Testis (tissue), 3 donors: ENCODE measurements around the gene SAMD11. TPM values are rescaled to one million over a fixed set of nuclear protein-coding genes. Genes with fewer than 3 reads are reported as not detected.

ENCODE experiments used
- DNase-seq: peaks from one replicate; pipeline ENCODE4 v3.0.0-alpha.2; 2019
- H3K27ac ChIP-seq, 2 donors: fragments of 200-600 bp; sonication (generic); one replicate each; pipeline ENCODE4 v1.5.1; 2019
- H3K27me3 ChIP-seq: fragments of 200-600 bp; sonication (generic); one replicate; pipeline ENCODE4 v1.5.1; 2019
- H3K36me3 ChIP-seq: fragments of 200-600 bp; sonication (generic); one replicate; pipeline ENCODE4 v1.5.1; 2017; ENCODE audit warnings: low read depth; ENCODE audit errors: missing control alignments
- H3K4me1 ChIP-seq: fragments of 200-600 bp; sonication (generic); one replicate; pipeline ENCODE4 v1.5.1; 2019
- H3K4me3 ChIP-seq, 2 donors: fragments of 200-600 bp; sonication (generic); one replicate each; pipeline ENCODE4 v1.5.1; 2017 to 2019
- H3K9me3 ChIP-seq: fragments of 200-600 bp; sonication (generic); one replicate; pipeline ENCODE4 v1.5.1; 2017
- POLR2A ChIP-seq: fragments of 450-650 bp; IDR thresholded peaks from one replicate; pipeline ENCODE4 v1.6.1; 2017; ENCODE audit warnings: antibody characterized with exemption, mild to moderate bottlenecking, moderate library complexity
- WGBS, 2 donors: methylation state at CpG; one replicate each; pipeline ENCODE4 v1.1.5; 2018; 5-methylcytosine and 5-hydroxymethylcytosine counted together
- intact Hi-C: fragments of 100-400 bp; cut with DNase I; formaldehyde crosslinking; loops from one replicate; pipeline ENCODE4 v1.15.1; 2023; ENCODE audit warnings: low total_unique reads
- polyA plus RNA-seq: library from polyadenylated mRNA; stranded (reverse); fragments of 350-450 nt; fragmentation: Illumina TruSeq; extraction: RNeasy Lipid Tissue Mini Kit (QIAGEN cat#74804); gene quantifications from one replicate; pipeline ENCODE4 v1.2.3, GENCODE V29; 2014; ENCODE audit warnings: low read depth, low replicate concordance; ENCODE audit not compliant: insufficient read depth
- total RNA-seq, 2 donors: library from RNA; depleted of rRNA; stranded (reverse); fragments of >200 nt; gene quantifications; one replicate each; pipeline ENCODE4 v1.2.3, GENCODE V29; 2016
- TF ChIP-seq, protein P1 (sequence below), 3 experiments: fragments of 450-650 bp in 2 of 3; fragments of 200-600 bp in 1 of 3; sonication (generic) in 1 of 3; IDR thresholded peaks; one replicate each; pipeline ENCODE4 v1.5.1; 2016 to 2019; ENCODE audit warnings: antibody characterized with exemption in 3 of 3, mild to moderate bottlenecking in 2 of 3, moderate library complexity in 1 of 3

Gene SAMD11
- total and polyA plus RNA-seq, 3 donors from 2014 or later, result 7.9 to 47.2 (median 36.9) TPM

- DNase-seq, result peak; percentile 68
- WGBS, 2 donors, result 31 to 59% methylated on average over 18 to 38 of the region's 38 CpGs
- H3K4me3 ChIP-seq, result no peak overlapping the region
- H3K27me3 ChIP-seq, result no peaks in the 10 kb centered on the region
- TF ChIP-seq, protein P1, sequence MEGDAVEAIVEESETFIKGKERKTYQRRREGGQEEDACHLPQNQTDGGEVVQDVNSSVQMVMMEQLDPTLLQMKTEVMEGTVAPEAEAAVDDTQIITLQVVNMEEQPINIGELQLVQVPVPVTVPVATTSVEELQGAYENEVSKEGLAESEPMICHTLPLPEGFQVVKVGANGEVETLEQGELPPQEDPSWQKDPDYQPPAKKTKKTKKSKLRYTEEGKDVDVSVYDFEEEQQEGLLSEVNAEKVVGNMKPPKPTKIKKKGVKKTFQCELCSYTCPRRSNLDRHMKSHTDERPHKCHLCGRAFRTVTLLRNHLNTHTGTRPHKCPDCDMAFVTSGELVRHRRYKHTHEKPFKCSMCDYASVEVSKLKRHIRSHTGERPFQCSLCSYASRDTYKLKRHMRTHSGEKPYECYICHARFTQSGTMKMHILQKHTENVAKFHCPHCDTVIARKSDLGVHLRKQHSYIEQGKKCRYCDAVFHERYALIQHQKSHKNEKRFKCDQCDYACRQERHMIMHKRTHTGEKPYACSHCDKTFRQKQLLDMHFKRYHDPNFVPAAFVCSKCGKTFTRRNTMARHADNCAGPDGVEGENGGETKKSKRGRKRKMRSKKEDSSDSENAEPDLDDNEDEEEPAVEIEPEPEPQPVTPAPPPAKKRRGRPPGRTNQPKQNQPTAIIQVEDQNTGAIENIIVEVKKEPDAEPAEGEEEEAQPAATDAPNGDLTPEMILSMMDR (IDR thresholded peaks at IDR 0.05), result peak; percentile 16 to 51 (median 45)
- TF ChIP-seq POLR2A, result no peak
- no peak overlapping the region for H3K27ac ChIP-seq
- no peaks in the 10 kb centered on the region for H3K36me3 ChIP-seq
- intact Hi-C loops, result no loop called here
- H3K9me3 ChIP-seq, result no peaks in the 10 kb centered on the region
- peaks cover 37% of the 10 kb centered on the region for H3K4me1 ChIP-seq
Observed at GRCh38 chr1:921011-921837, 2.5 kb upstream of the SAMD11 start.

- intact Hi-C loops, result no loop called here
- TF ChIP-seq, protein P1 (IDR thresholded peaks at IDR 0.05), result no peak
- TF ChIP-seq POLR2A, result no peak
- Histone ChIP-seq H3K36me3 (no peaks in the 10 kb centered on the region), H3K27ac (no peak overlapping the region), H3K4me1 (peaks cover 26% of the 10 kb centered on the region), H3K27me3 (no peaks in the 10 kb centered on the region), H3K4me3 (peak overlapping the region; percentile 51 to 56), H3K9me3 (no peaks in the 10 kb centered on the region)
- DNase-seq, result no peak
- 0% methylated on average over 91 of the region's 98 CpGs; no CpG with 5 or more reads in 1 of the 2 donors for WGBS, 2 donors
Observed at GRCh38 chr1:923991-924655, 400 bp downstream of the SAMD11 start.

DNA sequence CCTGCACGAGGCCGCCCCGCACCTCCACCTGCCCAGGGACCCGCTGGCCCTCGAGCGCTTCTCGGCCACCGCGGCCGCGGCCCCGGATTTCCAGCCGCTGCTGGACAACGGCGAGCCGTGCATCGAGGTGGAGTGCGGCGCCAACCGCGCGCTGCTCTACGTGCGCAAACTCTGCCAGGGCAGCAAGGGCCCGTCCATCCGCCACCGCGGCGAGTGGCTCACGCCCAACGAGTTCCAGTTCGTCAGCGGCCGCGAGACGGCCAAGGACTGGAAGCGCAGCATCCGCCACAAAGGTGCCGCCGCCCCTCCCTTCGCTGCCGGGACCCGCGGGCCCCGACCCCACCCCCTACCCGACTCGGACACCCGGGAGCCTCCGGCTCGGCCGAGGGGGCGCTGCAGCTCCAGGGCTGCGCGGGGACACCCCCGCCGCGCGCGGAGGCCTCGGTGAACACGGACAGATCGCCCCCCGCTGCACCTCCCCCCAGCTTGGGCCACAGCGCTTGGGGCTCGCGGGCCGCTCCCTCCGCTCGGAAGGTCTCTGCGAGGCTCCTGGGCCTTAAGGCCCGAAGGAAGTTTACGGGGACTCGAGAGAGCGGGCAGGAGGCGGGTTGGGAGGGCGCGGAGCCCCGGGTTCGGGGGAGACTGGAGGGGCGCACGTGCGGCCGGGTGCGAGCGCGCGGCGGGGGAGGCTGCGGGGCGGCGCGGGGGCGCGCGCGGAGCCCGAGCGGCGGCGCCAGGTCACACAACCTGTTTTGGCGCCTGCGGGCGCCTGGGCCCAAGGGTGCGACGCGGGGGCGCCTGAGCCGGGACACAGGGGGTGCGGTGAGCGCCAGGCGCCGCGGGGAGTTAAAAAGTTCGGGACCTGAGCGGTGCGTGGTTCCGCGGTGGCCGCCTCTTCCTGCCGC, 1.2 kb downstream of the SAMD11 start:
- H3K4me3 ChIP-seq, result peak overlapping the region; percentile 51 to 56
- no peaks in the 10 kb centered on the region for H3K27me3 ChIP-seq
- WGBS, 2 donors, result 2% methylated on average over 90 of the region's 120 CpGs; no CpG with 5 or more reads in 1 of the 2 donors
- DNase-seq, result peak; percentile 47
- no peaks in the 10 kb centered on the region for H3K36me3 ChIP-seq
- H3K4me1 ChIP-seq, result peaks cover 26% of the 10 kb centered on the region
- H3K27ac ChIP-seq, result no peak overlapping the region
- no peaks in the 10 kb centered on the region for H3K9me3 ChIP-seq
- TF ChIP-seq, protein P1 (IDR thresholded peaks at IDR 0.05), result no peak
- TF ChIP-seq POLR2A, result no peak
- intact Hi-C loops, result no loop called here

DNA sequence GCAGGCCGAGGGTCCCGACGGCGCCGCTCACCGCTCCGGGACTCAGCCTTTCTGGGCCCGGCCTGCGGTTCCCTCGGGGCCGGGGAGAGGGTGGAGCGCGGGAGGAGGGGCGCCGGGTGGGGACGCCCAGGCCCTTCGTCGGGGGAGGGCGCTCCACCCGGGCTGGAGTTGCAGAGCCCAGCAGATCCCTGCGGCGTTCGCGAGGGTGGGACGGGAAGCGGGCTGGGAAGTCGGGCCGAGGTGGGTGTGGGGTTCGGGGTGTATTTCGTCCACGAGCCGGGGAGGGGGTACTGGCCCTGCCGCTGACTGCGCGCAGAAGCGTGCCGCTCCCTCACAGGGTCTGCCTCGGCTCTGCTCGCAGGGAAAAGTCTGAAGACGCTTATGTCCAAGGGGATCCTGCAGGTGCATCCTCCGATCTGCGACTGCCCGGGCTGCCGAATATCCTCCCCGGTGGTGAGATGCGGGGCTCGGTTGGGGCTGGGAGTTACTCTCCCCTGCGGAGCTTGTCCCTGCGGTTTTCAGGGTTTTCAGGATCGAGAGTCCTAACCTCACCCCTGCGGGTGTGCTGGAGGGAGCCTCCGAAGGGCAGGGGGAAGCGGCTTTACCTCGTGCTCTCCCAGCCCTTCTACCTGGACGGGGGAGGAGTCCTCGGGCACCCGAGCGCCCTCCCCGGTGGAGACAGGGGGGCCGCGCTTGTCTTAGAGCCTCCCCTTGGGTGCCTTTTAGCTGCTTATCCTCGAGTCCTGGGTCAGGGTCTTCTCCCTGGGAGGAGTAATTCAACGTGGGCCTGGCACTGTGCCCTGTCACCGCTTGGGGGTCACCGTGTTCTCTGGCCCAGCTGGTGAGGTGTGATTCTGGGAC, 2.1 kb downstream of the SAMD11 start:
- TF ChIP-seq POLR2A, result no peak
- TF ChIP-seq, protein P1 (IDR thresholded peaks at IDR 0.05), result no peak
- Histone ChIP-seq H3K27ac (no peak overlapping the region), H3K4me3 (peak overlapping the region; percentile 39 to 51), H3K9me3 (no peaks in the 10 kb centered on the region), H3K27me3 (no peaks in the 10 kb centered on the region), H3K4me1 (peaks cover 22% of the 10 kb centered on the region), H3K36me3 (no peaks in the 10 kb centered on the region)
- intact Hi-C loops, result no loop called here
- WGBS, 2 donors, result 8% methylated on average over 63 of the region's 65 CpGs; no CpG with 5 or more reads in 1 of the 2 donors
- no peak for DNase-seq
